GM10266 (cell line): Measurements from ENCODE around the gene PSMB2.

ENCODE experiments used
- DNase-seq: peaks from one replicate; pipeline ENCODE4 v3.0.0; 2012; ENCODE audit errors: extremely low spot score
- CTCF ChIP-seq: IDR thresholded peaks from 2 replicates; pipeline ENCODE4 v1.5.1; 2012; ENCODE audit warnings: mild to moderate bottlenecking, low read depth; ENCODE audit not compliant: control insufficient read depth, insufficient read depth; ENCODE audit errors: missing control alignments

The PSMB2 gene

GRCh38 chr1:35672116-35672515 lies 30.8 kb upstream of the PSMB2 start:
- no peak for TF ChIP-seq CTCF
- DNase-seq: no peak

- DNase-seq: no peak
- TF ChIP-seq CTCF: no peak
Observed at GRCh38 chr1:35668506-35668905, 27.2 kb upstream of the PSMB2 start.

- no peak for DNase-seq
- TF ChIP-seq CTCF: no peak
Observed at GRCh38 chr1:35666916-35667315, 25.6 kb upstream of the PSMB2 start.

GRCh38 chr1:35666216-35666615 lies 24.9 kb upstream of the PSMB2 start:
- no peak for TF ChIP-seq CTCF
- DNase-seq: no peak

- no peak for TF ChIP-seq CTCF
- no peak for DNase-seq
Observed at GRCh38 chr1:35663434-35663833, 22.1 kb upstream of the PSMB2 start.

- no peak for DNase-seq
- no peak for TF ChIP-seq CTCF
Observed at GRCh38 chr1:35661474-35661795, 20.1 kb upstream of the PSMB2 start.

GRCh38 chr1:35660581-35661473 lies 19.5 kb upstream of the PSMB2 start:
- DNase-seq: no peak

More at GRCh38 chr1:35660581-35661473, 19.5 kb upstream of the PSMB2 start:
- TF ChIP-seq CTCF: no peak
